ENCODE results near the gene RUBCN.

The RUBCN gene

GRCh38 chr3:197736491-197737318 is at the start of gene RUBCN (continued):
- TF ChIP-seq ZNF449 (tag by site-specific recombination; IDR thresholded peaks at IDR 0.05) (no peak), ZNF335 (tag by site-specific recombination; conservative IDR thresholded peaks at IDR 0.05) (peak; percentile 66; the same call in 1 of the 2 replicates), ZBTB7A (tag by site-specific recombination; IDR thresholded peaks at IDR 0.05; ENCODE audit: low read depth) (no peak; the same call in 1 of the 2 replicates), ZNF341 (tag by site-specific recombination; IDR thresholded peaks at IDR 0.05; ENCODE audit: low read depth) (peak; percentile 8; the same call in 1 of the 2 replicates), ZSCAN5A (tag by site-specific recombination; IDR thresholded peaks at IDR 0.05) (peak; percentile 81; the same call in 1 of the 2 replicates), ZFP69B (tag by site-specific recombination; IDR thresholded peaks at IDR 0.05) (no peak), ZBTB48 (tag by site-specific recombination; IDR thresholded peaks at IDR 0.05) (0 out of 2 replicates have a peak, but pooled peaks have one; percentile 50), ZNF280C (tag by site-specific recombination; IDR thresholded peaks at IDR 0.05) (no peak), BCL11B (tag by site-specific recombination; IDR thresholded peaks at IDR 0.05; ENCODE audit: low read depth) (no peak), ZNF600 (tag by site-specific recombination; IDR thresholded peaks at IDR 0.05) (peak; percentile 63; the same call in 1 of the 2 replicates), ZNF660 (tag by site-specific recombination; IDR thresholded peaks at IDR 0.05) (peak; percentile 16), ZNF624 (tag by site-specific recombination; IDR thresholded peaks at IDR 0.05) (no peak), EGR2 (tag by site-specific recombination; IDR thresholded peaks at IDR 0.05; ENCODE audit: low read depth) (peak; percentile 40; the same call in 1 of the 2 replicates), PRDM4 (tag by site-specific recombination; IDR thresholded peaks at IDR 0.05) (no peak), ZNF157 (tag by site-specific recombination; IDR thresholded peaks at IDR 0.05) (no peak), KLF8 (tag by site-specific recombination; IDR thresholded peaks at IDR 0.05) (peak; percentile 94), MZF1 (tag by site-specific recombination; IDR thresholded peaks at IDR 0.05; ENCODE audit: borderline replicate concordance) (no peak), REPIN1 (tag by site-specific recombination; IDR thresholded peaks at IDR 0.05; ENCODE audit: low read depth) (no peak), ZNF175 (tag by site-specific recombination; IDR thresholded peaks at IDR 0.05) (no peak), KLF9 (tag by site-specific recombination; IDR thresholded peaks at IDR 0.05; ENCODE audit: low read depth) (no peak; the same call in 1 of the 2 replicates), ZNF76 (tag by site-specific recombination; IDR thresholded peaks at IDR 0.05; ENCODE audit: borderline replicate concordance, low read depth) (peak; percentile 89), ZBTB11 (tag by site-specific recombination; conservative IDR thresholded peaks at IDR 0.05; ENCODE audit: low read depth) (peak; percentile 85; the same call in 1 of the 2 replicates), ZNF211 (tag by site-specific recombination; IDR thresholded peaks at IDR 0.05; ENCODE audit: low read depth) (no peak), ZNF639 (tag by site-specific recombination; IDR thresholded peaks at IDR 0.05) (no peak), ZBTB20 (tag by site-specific recombination; IDR thresholded peaks at IDR 0.05) (peak; percentile 94)
